HG03469 (cell line): ENCODE data around the gene TTC16.
"Not testable (repeated sequence)": the region's sequence is repeated elsewhere in the genome, so short reads cannot be mapped to it uniquely, and the experiment has no call there.

ENCODE experiments used
- ATAC-seq: cut with Tn5 transposase; IDR thresholded peaks from one replicate; pipeline ENCODE4 v1.9.1; 2021; ENCODE audit warnings: mild to moderate bottlenecking, moderate library complexity, moderate number of reproducible peaks; ENCODE audit not compliant: unreplicated experiment

The TTC16 gene

DNA sequence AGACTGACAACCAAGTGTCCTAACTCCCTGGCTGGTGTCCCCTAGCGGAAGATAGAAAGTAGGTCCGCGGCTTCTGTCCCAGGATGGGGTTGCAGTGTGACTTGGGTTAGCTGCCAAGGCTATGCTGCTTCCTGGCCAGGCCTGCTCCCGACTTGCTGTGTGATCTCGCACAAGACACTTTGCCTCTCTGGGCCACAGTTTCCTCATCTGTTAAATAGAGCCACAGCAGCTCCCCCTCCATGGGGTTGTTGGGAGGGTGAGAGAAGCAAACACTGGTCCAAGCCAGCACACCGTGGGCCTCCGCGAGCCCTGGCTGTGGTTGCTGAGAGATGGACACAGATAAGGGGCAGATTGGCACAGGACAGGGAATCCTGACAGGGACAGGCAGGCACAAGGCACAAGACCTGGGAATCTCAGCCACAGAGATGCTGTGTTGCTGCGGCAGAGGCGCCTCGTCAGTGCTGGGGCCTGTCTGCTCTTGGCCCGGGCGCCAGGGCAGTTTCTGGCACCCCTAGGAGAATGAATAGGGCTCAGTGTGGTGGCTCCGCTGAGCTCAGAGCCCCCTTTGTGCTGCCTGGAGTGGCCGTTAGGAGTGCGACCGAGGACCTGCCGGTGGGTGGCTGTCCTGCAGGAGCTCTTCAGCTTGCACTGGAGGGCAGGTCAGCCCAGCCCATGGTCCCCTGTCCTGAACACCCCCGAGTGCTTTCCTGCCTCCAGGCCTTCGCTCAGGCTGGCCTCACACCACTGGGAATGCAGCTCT lies 64.4 kb downstream of the TTC16 start:
- ATAC-seq, result no peak

DNA sequence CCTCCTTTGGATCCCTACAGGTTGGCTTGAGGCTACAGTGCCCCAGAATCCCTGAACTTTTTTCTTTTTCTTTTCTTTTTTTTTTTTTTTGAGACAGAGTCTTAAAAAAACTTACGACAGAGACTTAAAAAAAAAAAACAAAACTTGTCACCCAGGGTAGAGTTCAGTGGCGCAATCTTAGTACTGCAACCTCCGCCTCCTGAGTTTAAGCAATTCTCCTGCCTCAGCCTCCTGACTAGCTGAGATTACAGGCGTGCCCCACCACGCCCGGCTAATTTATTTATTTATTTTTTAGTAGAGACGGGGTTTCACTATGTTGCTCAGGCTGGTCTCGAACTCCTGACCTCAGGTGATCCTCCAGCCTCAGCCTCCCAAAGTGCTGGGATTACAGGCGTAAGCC lies 65.0 kb downstream of the TTC16 start:
- ATAC-seq, result not testable (repeated sequence)
